GM19468 (cell line): Measurements from ENCODE around the gene SIPA1L3.

Source experiments
- ATAC-seq: cut with Tn5 transposase; IDR thresholded peaks from one replicate; pipeline ENCODE4 v1.9.1; 2021; ENCODE audit warnings: mild to moderate bottlenecking, moderate library complexity, moderate number of reproducible peaks; ENCODE audit not compliant: unreplicated experiment; ENCODE audit errors: extremely low read depth

The SIPA1L3 gene

DNA sequence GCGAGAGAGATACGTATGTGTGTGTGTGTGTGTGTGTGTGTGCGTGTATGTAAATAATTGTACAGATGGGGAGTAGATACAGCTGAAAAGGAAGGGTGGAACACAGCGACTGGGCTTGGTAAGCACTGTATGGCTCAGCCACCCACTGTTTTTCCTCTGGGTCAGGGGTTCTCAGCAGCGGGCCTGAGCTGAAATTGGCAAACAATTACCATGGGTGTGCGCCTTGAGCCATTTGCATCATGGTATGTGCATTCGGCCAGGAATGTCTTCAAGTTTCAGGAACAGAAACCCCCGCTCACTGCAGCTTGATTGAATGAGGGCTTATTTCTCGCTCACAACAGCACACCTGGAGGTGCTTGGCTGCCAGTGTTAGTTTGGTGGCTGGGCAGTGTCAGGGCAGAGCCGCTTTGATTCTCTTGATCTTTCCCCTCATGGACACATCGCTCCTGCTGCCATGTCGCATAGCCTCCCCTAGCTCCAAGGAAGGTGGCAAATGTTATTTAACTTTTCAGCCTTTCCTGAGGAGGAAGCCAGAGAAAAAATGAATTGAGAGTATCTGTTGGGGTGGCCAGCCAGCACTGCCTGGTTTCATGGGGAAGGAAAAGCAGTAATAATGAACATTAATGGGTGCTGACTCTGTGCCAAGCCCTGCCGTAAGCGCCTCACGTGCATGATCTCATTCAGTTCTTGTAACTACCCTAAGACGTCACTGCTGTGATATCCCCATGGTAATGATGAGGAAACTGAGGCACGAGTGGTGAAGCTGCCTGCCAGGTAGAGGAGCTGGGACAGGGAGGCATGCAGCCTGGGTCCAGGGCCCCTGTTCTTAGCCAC is 126.9 kb downstream of the SIPA1L3 start:
- ATAC-seq: peak; percentile 41

DNA sequence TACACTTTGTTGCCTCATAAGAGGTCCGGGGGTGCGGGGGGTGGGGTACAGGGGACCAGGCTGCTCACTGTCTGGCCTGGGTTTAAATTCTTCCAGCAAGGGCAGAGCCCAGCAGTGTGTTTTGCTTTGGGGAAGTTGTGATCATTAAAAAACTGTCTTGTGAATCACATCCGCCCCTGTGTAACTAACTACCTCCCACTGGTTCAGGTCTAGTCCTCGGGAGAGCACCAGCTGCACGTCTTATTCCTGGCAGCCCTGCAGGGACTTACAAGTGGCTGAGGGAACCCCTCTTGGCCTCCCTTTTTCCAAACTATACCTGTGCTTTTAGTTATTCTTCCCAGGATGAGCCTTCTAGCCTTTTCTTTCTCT is 127.5 kb downstream of the SIPA1L3 start:
- no peak for ATAC-seq

GRCh38 chr19:38035515-38036495 is 128.8 kb downstream of the SIPA1L3 start:
- no peak for ATAC-seq

DNA sequence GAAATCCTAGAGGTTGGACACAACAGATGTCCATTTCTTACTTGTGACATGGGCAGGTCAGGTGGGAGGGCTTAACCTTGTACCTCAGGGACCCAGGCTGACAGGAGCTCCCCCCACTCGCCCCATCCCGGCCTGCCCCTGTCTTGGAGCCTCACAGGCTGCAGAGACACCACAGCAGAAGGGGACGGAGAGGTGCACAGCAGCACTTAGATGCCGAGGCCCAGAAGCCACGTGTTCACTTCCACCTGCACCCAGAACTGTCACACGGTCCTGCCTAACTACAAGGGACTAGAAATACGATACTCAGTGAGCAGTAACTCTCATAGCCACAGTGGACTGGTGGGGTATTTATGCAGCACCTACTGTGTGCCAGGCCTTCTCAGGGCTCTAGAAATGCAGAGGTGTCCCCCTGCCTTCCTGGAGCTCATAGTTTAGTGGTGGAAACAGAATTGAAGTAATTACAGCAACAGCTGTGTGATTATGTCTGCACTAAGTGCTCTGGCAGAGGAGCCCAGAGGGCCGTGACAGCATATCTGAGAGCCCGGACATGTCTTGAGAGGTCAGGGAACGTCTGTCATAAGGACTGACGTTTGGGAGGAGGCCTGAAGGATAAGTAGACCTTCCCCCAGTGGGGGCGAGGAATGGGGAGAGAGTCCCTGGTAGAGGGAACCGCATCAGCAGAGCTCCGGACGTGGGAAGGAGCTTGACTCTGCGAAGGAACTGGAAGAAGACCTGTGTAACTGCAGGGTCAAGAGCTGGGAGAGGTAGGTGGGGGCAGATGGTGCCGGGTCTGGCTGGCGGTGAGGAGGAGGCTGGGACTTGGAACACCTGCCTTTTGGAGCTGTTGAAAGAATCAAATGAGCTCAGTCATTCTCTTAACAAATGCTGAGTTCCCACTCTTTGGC is 130.0 kb downstream of the SIPA1L3 start:
- ATAC-seq: no peak

- ATAC-seq: no peak
Observed at GRCh38 chr19:38039966-38040365, 133.0 kb downstream of the SIPA1L3 start.

DNA sequence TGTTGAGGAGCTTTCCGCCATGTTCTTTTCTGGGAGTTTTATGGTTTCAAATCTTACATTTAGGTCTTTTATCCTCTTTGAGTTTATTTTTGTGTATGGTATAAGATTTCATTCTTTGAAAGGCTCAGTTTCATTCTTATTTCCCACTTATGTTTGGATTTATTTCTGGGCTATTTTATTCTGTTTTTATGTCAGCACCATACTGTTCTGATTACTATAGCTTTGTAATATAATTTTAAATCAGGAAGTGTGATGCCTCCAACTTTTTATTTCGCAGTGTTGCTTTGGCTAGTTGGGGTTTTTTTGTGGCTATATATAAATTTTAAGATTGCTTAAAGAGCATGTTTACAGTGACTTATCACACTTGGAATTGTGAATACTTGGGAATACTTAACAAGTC is 135.1 kb downstream of the SIPA1L3 start:
- ATAC-seq: no peak

- no peak for ATAC-seq
Observed at GRCh38 chr19:38043649-38044144, 136.7 kb downstream of the SIPA1L3 start.

GRCh38 chr19:38044267-38045111 is 137.5 kb downstream of the SIPA1L3 start:
- ATAC-seq: no peak

DNA sequence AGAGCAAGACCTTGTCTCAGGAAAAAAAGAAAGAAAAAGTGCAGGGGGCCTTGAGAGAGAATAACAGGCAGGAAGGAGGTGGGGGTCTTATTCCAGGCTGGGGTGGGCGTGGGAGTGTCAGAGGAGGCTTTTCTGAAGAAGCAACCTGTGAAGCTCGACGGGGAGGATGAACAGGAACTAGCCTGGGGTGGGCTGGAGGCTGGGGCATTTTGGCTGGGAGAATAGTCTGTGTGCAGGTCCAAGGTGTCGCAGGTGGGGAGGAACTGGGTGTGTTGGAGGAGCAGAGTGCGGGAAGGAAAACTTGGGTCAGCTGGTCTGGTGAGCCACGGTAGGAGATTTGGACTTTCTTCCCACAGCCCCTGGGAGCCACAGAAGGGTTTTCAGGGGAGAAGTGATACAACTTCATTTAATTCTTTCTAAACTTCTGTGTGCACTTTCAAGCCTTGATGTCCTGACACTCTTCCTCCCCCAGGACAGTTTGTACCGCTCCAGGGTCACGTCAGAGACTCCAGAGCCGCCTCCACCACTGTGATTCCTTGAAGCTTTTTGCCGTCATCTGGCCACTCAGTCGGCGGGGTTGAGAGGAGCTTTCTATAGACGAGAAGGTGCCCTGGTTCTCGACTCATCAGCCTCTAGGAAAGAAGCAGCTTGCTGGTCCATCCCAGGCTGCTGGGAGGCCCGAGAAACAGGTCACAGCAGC is 138.7 kb downstream of the SIPA1L3 start:
- no peak for ATAC-seq

DNA sequence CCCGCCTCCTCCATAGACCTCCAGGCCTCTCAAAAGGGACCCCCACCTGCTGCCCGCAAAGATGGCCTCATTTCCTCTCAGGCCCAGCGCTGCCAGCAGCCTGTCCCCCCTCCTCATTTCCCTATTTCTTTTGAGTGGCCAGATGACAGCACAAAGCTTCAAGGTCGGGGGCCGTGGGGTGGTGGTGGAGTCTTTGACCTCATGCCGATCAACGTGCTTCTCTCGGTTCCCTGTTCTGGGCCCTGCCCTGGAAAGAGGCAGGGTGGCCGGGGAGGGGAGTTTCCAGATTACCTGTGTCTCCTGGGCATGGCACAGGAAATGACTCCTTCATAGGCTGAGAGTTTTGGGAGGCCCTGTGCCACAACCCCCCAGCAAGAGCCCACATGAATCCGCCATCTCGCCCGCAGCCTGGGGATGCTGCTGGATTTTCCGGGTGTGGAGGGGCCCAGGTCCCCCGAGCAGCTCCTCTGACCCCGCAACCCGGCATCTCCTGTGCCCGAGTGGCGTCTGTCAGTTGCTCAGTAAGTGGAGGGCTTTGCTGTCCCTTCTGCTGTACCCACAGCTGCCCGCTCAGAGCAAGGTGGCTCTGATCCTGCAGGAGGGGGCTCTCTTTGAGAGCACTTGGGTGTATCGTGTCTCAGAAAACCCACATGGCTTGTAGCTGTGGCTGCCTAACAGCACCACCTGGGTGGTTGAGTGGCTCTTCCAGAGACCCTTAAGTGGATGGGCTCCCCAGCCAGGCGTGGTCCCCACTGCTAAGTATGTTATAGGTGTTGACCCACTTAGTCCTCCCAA is 139.4 kb downstream of the SIPA1L3 start:
- ATAC-seq: no peak

GRCh38 chr19:38047049-38047438 is 140.0 kb downstream of the SIPA1L3 start:
- no peak for ATAC-seq

- ATAC-seq: no peak
Observed at GRCh38 chr19:38047641-38048040, 140.6 kb downstream of the SIPA1L3 start.

DNA sequence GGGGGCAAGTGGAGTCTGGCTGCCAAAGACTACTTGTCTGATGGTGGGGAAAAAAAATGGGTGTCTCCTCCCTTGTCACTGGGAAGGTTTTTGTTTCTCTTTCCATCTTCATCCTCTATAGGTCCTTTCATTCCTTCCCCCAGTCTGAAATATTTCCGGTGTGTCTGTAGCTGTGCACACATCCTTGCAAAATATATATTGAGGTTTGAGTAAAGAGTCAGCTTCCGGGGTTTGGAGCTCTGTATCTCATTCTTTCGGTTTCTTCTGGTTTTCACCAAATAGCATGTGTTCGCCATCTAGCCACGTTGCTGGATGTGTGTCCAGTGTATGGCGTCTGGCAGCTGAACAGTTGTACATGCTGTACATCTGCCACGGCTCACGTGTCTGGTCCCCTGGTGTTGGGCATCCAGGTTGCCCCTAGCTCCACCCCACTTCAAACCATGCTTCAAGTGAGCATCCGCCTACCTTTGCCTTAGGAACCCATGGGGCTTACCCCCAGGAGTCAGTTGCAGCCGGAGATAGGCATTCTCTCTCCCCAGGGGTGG is 142.2 kb downstream of the SIPA1L3 start:
- ATAC-seq: peak; percentile 27

GRCh38 chr19:38055010-38055409 is 148.0 kb downstream of the SIPA1L3 start:
- ATAC-seq: no peak

GRCh38 chr19:38055655-38056521 is 148.9 kb downstream of the SIPA1L3 start:
- no peak for ATAC-seq

GRCh38 chr19:38056646-38057045 is 149.6 kb downstream of the SIPA1L3 start:
- ATAC-seq: no peak
